GM23338 (cell line): ENCODE results near the gene POU3F4. TPM values are rescaled to one million over a fixed set of nuclear protein-coding genes. Genes with fewer than 3 reads are reported as not detected.

Experiments used
- ATAC-seq: fragments of 200-7000 bp; cut with Tn5 transposase; 3 replicates; pipeline ENCODE4 v1.9.1; 2020
- DNase-seq: peaks from one replicate; pipeline ENCODE4 v3.0.0-alpha.2; 2015; ENCODE audit warnings: low spot score
- H2AFZ ChIP-seq: fragments of 200-600 bp; sonication (generic); 2 replicates; pipeline ENCODE4 v1.8.0; 2016; ENCODE audit warnings: antibody characterized with exemption, mild to moderate bottlenecking, moderate library complexity
- H3F3A ChIP-seq: fragments of 200-600 bp; sonication (generic); replicated peaks from 2 replicates; pipeline ENCODE4 v1.8.0; 2017; ENCODE audit warnings: antibody characterized with exemption, mixed run types, low read depth
- H3K27ac ChIP-seq: fragments of 200-600 bp; sonication (generic); 2 replicates; pipeline ENCODE4 v1.6.1; 2016; ENCODE audit warnings: low read depth
- H3K27me3 ChIP-seq: fragments of 200-600 bp; sonication (generic); 2 replicates; pipeline ENCODE4 v1.8.0; 2016; ENCODE audit warnings: mild to moderate bottlenecking, mixed run types, moderate library complexity; ENCODE audit not compliant: insufficient read depth
- H3K36me3 ChIP-seq: fragments of 200-600 bp; sonication (generic); 2 replicates; pipeline ENCODE4 v1.8.0; 2016; ENCODE audit warnings: mild to moderate bottlenecking; ENCODE audit not compliant: insufficient read depth
- H3K4me1 ChIP-seq: fragments of 200-600 bp; sonication (generic); 2 replicates; pipeline ENCODE4 v1.8.0; 2016; ENCODE audit warnings: mild to moderate bottlenecking, moderate library complexity; ENCODE audit not compliant: insufficient read depth
- H3K4me2 ChIP-seq: fragments of 200-600 bp; sonication (generic); 2 replicates; pipeline ENCODE4 v1.7.1; 2017; ENCODE audit warnings: mixed run types
- H3K4me3 ChIP-seq: fragments of 200-600 bp; sonication (generic); 2 replicates; pipeline ENCODE4 v1.6.1; 2016; ENCODE audit warnings: mixed run types
- H3K79me2 ChIP-seq: fragments of 200-600 bp; sonication (generic); replicated peaks from 2 replicates; pipeline ENCODE4 v1.8.0; 2017; ENCODE audit warnings: mild to moderate bottlenecking; ENCODE audit not compliant: insufficient read depth
- H3K9me2 ChIP-seq: fragments of 200-600 bp; sonication (generic); 2 replicates; pipeline ENCODE4 v1.8.0; 2017; ENCODE audit not compliant: insufficient read depth
- H4K20me1 ChIP-seq: fragments of 200-600 bp; sonication (generic); replicated peaks from 2 replicates; pipeline ENCODE4 v1.8.0; 2017; ENCODE audit warnings: mild to moderate bottlenecking; ENCODE audit not compliant: insufficient read depth
- H3K27ac Mint-ChIP-seq: 2 replicates; pipeline ENCODE4 v1.8.0; 2020; ENCODE audit warnings: inconsistent platforms, mild to moderate bottlenecking, moderate library complexity, mixed read lengths
- H3K27me3 Mint-ChIP-seq: 3 replicates; pipeline ENCODE4 v1.8.0; 2022; ENCODE audit warnings: low read depth, mild to moderate bottlenecking, moderate library complexity, mixed read lengths, inconsistent platforms; ENCODE audit not compliant: insufficient read depth, poor library complexity
- H3K36me3 Mint-ChIP-seq: 3 replicates; pipeline ENCODE4 v1.8.0; 2021; ENCODE audit warnings: low read depth, mild to moderate bottlenecking, inconsistent platforms, moderate library complexity, mixed read lengths
- H3K4me1 Mint-ChIP-seq: 3 replicates; pipeline ENCODE4 v1.8.0; 2020; ENCODE audit warnings: mild to moderate bottlenecking, inconsistent platforms, mixed read lengths
- H3K4me3 Mint-ChIP-seq: 3 replicates; pipeline ENCODE4 v1.8.0; 2021; ENCODE audit warnings: moderate library complexity, mild to moderate bottlenecking, inconsistent platforms, mixed read lengths
- H3K9me3 Mint-ChIP-seq: 3 replicates; pipeline ENCODE4 v1.8.0; 2020; ENCODE audit warnings: moderate library complexity, mild to moderate bottlenecking, inconsistent platforms, mixed read lengths
- CREB1 ChIP-seq: fragments of 250-450 bp; sonication (Bioruptor Pico); IDR thresholded peaks from 2 replicates; pipeline ENCODE4 v1.5.0; 2020; ENCODE audit warnings: low read depth, mild to moderate bottlenecking, moderate library complexity
- EZH2 ChIP-seq: fragments of 200-600 bp; sonication (generic); IDR thresholded peaks from one replicate; pipeline ENCODE4 v1.8.0; 2017; ENCODE audit warnings: antibody characterized with exemption, mild to moderate bottlenecking, low read depth; ENCODE audit not compliant: unreplicated experiment
- EZH2phosphoT487 ChIP-seq: fragments of 200-600 bp; sonication (generic); IDR thresholded peaks from one replicate; pipeline ENCODE4 v1.8.1; 2018; ENCODE audit warnings: antibody characterized with exemption; ENCODE audit not compliant: unreplicated experiment
- JUNB ChIP-seq: IDR thresholded peaks from one replicate; pipeline ENCODE4 v1.6.1; 2016; ENCODE audit warnings: antibody characterized with exemption; ENCODE audit not compliant: unreplicated experiment
- NANOG ChIP-seq: IDR thresholded peaks from 2 replicates; pipeline ENCODE4 v1.6.1; 2016; ENCODE audit warnings: antibody characterized with exemption, borderline replicate concordance
- POLR2AphosphoS5 ChIP-seq: IDR thresholded peaks from 2 replicates; pipeline ENCODE4 v1.6.1; 2016; ENCODE audit warnings: antibody characterized with exemption, low read depth
- STAT1 ChIP-seq: IDR thresholded peaks from one replicate; pipeline ENCODE4 v1.6.1; 2016; ENCODE audit warnings: antibody characterized with exemption; ENCODE audit not compliant: unreplicated experiment
- ZNF331 ChIP-seq: fragments of 250-450 bp; sonication (Bioruptor Pico); IDR thresholded peaks from 2 replicates; pipeline ENCODE4 v1.5.0; 2020; ENCODE audit warnings: low read depth, mild to moderate bottlenecking, moderate library complexity
- polyA plus RNA-seq: library from polyadenylated mRNA; unstranded; fragments of >200 nt; fragmentation: Nextera tagmentation; extraction: Ambion mirVana; gene quantifications from 2 replicates; pipeline ENCODE4 v1.2.1, GENCODE V29; 2016
- total RNA-seq: library from RNA; depleted of rRNA; stranded (reverse); fragments of >200 nt; shearing (Covaris generic); gene quantifications from 2 replicates; pipeline ENCODE4 v1.2.3, GENCODE V29; 2014
- TF ChIP-seq, protein P1 (sequence below): fragments of 250-450 bp; sonication (Bioruptor Pico); IDR thresholded peaks from 2 replicates; pipeline ENCODE4 v1.5.0; 2020; ENCODE audit warnings: mild to moderate bottlenecking, moderate library complexity
- TF ChIP-seq, protein P2 (sequence below): IDR thresholded peaks from 2 replicates; pipeline ENCODE4 v1.6.1; 2016; ENCODE audit warnings: antibody characterized with exemption
- TF ChIP-seq, protein P3 (sequence below), 2 experiments: fragments of 200-600 bp in 1 of 2; sonication (generic) in 1 of 2; conservative IDR thresholded peaks; 2 replicates each; pipeline versions ENCODE4 v1.5.1 to v1.6.1; 2016 to 2017; ENCODE audit warnings: antibody characterized with exemption in 2 of 2, low read depth in 2 of 2, mild to moderate bottlenecking in 2 of 2, moderate library complexity in 1 of 2

The POU3F4 gene
- total and polyA plus RNA-seq, 2 experiments from 2014 or later: 1.1 to 1.5 TPM

DNA sequence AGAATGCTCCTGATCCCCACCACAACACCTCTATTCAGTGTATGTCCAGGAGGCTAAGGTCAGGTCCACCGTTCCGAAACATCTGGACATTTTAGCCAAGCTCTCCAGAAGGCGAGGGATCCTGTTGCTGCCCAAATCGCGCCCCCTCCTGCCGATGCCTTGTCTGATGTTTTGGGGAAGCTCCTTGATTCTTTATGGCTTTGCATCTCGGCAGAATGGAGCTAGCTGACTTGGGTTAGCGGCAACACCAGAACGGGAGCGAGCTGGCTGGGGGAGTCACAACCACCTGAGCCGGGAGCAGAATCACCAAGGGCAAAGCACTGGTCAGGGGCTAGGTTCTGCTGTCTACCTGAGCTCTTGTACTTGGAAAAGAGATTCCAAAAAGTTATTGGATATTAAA, 6.6 kb upstream of the POU3F4 start (continued):
- TF ChIP-seq, protein P1, sequence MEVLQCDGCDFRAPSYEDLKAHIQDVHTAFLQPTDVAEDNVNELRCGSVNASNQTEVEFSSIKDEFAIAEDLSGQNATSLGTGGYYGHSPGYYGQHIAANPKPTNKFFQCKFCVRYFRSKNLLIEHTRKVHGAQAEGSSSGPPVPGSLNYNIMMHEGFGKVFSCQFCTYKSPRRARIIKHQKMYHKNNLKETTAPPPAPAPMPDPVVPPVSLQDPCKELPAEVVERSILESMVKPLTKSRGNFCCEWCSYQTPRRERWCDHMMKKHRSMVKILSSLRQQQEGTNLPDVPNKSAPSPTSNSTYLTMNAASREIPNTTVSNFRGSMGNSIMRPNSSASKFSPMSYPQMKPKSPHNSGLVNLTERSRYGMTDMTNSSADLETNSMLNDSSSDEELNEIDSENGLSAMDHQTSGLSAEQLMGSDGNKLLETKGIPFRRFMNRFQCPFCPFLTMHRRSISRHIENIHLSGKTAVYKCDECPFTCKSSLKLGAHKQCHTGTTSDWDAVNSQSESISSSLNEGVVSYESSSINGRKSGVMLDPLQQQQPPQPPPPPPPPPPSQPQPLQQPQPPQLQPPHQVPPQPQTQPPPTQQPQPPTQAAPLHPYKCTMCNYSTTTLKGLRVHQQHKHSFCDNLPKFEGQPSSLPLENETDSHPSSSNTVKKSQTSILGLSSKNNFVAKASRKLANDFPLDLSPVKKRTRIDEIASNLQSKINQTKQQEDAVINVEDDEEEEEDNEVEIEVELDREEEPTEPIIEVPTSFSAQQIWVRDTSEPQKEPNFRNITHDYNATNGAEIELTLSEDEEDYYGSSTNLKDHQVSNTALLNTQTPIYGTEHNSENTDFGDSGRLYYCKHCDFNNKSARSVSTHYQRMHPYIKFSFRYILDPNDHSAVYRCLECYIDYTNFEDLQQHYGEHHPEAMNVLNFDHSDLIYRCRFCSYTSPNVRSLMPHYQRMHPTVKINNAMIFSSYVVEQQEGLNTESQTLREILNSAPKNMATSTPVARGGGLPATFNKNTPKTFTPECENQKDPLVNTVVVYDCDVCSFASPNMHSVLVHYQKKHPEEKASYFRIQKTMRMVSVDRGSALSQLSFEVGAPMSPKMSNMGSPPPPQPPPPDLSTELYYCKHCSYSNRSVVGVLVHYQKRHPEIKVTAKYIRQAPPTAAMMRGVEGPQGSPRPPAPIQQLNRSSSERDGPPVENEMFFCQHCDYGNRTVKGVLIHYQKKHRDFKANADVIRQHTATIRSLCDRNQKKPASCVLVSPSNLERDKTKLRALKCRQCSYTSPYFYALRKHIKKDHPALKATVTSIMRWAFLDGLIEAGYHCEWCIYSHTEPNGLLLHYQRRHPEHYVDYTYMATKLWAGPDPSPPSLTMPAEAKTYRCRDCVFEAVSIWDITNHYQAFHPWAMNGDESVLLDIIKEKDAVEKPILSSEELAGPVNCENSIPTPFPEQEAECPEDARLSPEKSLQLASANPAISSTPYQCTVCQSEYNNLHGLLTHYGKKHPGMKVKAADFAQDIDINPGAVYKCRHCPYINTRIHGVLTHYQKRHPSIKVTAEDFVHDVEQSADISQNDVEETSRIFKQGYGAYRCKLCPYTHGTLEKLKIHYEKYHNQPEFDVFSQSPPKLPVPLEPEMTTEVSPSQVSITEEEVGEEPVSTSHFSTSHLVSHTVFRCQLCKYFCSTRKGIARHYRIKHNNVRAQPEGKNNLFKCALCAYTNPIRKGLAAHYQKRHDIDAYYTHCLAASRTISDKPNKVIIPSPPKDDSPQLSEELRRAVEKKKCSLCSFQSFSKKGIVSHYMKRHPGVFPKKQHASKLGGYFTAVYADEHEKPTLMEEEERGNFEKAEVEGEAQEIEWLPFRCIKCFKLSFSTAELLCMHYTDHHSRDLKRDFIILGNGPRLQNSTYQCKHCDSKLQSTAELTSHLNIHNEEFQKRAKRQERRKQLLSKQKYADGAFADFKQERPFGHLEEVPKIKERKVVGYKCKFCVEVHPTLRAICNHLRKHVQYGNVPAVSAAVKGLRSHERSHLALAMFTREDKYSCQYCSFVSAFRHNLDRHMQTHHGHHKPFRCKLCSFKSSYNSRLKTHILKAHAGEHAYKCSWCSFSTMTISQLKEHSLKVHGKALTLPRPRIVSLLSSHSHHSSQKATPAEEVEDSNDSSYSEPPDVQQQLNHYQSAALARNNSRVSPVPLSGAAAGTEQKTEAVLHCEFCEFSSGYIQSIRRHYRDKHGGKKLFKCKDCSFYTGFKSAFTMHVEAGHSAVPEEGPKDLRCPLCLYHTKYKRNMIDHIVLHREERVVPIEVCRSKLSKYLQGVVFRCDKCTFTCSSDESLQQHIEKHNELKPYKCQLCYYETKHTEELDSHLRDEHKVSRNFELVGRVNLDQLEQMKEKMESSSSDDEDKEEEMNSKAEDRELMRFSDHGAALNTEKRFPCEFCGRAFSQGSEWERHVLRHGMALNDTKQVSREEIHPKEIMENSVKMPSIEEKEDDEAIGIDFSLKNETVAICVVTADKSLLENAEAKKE (CRISPR knock-in tag): no peak
- TF ChIP-seq ZNF331 (no peak), EZH2phosphoT487 (no peak), EZH2 (no peak), POLR2AphosphoS5 (no peak), CREB1 (no peak), NANOG (no peak)
- TF ChIP-seq, protein P2, sequence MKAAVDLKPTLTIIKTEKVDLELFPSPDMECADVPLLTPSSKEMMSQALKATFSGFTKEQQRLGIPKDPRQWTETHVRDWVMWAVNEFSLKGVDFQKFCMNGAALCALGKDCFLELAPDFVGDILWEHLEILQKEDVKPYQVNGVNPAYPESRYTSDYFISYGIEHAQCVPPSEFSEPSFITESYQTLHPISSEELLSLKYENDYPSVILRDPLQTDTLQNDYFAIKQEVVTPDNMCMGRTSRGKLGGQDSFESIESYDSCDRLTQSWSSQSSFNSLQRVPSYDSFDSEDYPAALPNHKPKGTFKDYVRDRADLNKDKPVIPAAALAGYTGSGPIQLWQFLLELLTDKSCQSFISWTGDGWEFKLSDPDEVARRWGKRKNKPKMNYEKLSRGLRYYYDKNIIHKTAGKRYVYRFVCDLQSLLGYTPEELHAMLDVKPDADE: no peak

DNA sequence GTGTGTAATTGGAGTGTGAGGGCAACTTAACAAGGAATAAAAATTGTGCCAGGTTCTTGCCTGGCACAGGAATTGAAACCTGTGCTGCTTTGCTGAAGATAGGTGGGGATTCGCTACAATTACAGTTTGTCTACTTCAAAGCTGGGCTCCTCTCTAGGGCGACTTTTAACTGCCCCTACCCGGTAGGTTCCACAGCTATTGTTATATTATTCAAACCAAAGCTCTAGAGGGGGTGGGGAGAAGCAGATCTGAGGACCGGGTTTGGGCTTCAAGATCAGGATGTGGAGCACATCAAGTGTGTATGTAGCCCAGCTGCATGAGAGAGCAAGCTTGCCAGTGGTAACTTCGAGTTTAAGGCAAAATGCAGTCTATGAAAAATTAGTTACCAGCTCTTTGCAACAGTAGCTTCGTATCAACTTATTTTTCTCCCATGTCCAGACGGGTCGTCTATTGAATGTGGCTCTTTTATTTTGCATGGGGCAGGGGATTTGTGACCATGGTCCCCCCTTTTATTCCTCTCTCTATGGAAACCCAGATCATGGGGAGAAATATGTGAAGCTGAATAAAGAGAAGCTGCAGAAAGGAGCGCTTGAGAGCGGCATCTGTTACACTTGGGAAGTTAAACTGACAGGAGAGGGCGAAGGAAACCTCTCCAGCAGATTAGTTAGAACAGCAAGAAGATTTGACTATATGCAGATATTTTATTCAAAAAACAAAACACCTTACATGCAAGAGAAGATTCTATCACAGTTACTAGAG, 3.2 kb upstream of the POU3F4 start:
- Histone ChIP-seq H3K79me2 (no peaks in the 10 kb centered on the region), H3K27ac (no peak overlapping the region), H2AFZ (no peak overlapping the region), H3K36me3 (no peaks in the 10 kb centered on the region), H3K4me3 (peak overlapping the region; percentile 34; the same call in 1 of the 2 replicates), H3F3A (no peaks in the 10 kb centered on the region), H3K27me3 (peaks cover 18% of the 10 kb centered on the region), H3K4me2 (peak overlapping the region; percentile 64), H3K4me1 (no peaks in the 10 kb centered on the region; the same call in 1 of the 2 replicates), H4K20me1 (no peaks in the 10 kb centered on the region), H3K9me2 (no peaks in the 10 kb centered on the region)
- Mint-ChIP-seq H3K4me1 (peaks cover 71% of the 10 kb centered on the region), H3K27ac (no peak overlapping the region), H3K9me3 (no peaks in the 10 kb centered on the region; the same call in 2 of the 3 replicates), H3K36me3 (no peaks in the 10 kb centered on the region), H3K27me3 (peaks cover 42% of the 10 kb centered on the region), H3K4me3 (peak overlapping the region; percentile 80)
- no peak for DNase-seq
- ATAC-seq: no peak
- TF ChIP-seq JUNB: no peak
- TF ChIP-seq, protein P3, sequence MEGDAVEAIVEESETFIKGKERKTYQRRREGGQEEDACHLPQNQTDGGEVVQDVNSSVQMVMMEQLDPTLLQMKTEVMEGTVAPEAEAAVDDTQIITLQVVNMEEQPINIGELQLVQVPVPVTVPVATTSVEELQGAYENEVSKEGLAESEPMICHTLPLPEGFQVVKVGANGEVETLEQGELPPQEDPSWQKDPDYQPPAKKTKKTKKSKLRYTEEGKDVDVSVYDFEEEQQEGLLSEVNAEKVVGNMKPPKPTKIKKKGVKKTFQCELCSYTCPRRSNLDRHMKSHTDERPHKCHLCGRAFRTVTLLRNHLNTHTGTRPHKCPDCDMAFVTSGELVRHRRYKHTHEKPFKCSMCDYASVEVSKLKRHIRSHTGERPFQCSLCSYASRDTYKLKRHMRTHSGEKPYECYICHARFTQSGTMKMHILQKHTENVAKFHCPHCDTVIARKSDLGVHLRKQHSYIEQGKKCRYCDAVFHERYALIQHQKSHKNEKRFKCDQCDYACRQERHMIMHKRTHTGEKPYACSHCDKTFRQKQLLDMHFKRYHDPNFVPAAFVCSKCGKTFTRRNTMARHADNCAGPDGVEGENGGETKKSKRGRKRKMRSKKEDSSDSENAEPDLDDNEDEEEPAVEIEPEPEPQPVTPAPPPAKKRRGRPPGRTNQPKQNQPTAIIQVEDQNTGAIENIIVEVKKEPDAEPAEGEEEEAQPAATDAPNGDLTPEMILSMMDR (conservative IDR thresholded peaks at IDR 0.05; ENCODE audit: low read depth in 2 of 2): no peak
- TF ChIP-seq STAT1: no peak
- TF ChIP-seq ZNF331: no peak
